ENCODE data around the gene SH2D3C.

DNA sequence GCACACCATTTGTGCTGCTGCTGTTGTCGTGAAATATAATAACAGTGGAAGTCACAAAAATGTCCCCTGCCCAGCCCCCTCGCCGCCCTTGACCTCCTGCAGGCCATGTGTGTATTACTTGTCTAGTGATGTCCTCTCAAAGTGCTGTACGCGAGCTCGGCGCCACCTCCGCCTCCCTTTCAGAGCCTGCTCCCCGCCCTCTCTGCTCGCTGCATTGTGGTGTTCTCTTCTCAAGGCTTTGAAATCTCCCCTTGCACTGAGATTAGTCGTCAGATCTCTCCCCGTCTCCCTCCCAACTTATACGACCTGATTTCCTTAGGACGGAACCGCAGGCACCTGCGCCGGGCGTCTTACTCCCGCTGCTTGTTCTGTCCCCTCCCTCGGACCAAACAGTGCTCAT is 86.4 kb downstream of the SH2D3C start:
- TF ChIP-seq, protein P1, sequence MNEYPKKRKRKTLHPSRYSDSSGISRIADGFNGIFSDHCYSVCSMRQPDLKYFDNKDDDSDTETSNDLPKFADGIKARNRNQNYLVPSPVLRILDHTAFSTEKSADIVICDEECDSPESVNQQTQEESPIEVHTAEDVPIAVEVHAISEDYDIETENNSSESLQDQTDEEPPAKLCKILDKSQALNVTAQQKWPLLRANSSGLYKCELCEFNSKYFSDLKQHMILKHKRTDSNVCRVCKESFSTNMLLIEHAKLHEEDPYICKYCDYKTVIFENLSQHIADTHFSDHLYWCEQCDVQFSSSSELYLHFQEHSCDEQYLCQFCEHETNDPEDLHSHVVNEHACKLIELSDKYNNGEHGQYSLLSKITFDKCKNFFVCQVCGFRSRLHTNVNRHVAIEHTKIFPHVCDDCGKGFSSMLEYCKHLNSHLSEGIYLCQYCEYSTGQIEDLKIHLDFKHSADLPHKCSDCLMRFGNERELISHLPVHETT (CRISPR knock-in tag; conservative IDR thresholded peaks at IDR 0.05 in 1 of 2, IDR thresholded peaks at IDR 0.05 in 1 of 2) = no peak
- TF ChIP-seq, protein P2, sequence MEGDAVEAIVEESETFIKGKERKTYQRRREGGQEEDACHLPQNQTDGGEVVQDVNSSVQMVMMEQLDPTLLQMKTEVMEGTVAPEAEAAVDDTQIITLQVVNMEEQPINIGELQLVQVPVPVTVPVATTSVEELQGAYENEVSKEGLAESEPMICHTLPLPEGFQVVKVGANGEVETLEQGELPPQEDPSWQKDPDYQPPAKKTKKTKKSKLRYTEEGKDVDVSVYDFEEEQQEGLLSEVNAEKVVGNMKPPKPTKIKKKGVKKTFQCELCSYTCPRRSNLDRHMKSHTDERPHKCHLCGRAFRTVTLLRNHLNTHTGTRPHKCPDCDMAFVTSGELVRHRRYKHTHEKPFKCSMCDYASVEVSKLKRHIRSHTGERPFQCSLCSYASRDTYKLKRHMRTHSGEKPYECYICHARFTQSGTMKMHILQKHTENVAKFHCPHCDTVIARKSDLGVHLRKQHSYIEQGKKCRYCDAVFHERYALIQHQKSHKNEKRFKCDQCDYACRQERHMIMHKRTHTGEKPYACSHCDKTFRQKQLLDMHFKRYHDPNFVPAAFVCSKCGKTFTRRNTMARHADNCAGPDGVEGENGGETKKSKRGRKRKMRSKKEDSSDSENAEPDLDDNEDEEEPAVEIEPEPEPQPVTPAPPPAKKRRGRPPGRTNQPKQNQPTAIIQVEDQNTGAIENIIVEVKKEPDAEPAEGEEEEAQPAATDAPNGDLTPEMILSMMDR (IDR thresholded peaks at IDR 0.05 in 2 of 3, conservative IDR thresholded peaks at IDR 0.05 in 1 of 3; ENCODE audit: insufficient read depth in 2 of 3, low read depth in 1 of 3, low read length in 3 of 3) = no peak
- TF ChIP-seq, protein P3, sequence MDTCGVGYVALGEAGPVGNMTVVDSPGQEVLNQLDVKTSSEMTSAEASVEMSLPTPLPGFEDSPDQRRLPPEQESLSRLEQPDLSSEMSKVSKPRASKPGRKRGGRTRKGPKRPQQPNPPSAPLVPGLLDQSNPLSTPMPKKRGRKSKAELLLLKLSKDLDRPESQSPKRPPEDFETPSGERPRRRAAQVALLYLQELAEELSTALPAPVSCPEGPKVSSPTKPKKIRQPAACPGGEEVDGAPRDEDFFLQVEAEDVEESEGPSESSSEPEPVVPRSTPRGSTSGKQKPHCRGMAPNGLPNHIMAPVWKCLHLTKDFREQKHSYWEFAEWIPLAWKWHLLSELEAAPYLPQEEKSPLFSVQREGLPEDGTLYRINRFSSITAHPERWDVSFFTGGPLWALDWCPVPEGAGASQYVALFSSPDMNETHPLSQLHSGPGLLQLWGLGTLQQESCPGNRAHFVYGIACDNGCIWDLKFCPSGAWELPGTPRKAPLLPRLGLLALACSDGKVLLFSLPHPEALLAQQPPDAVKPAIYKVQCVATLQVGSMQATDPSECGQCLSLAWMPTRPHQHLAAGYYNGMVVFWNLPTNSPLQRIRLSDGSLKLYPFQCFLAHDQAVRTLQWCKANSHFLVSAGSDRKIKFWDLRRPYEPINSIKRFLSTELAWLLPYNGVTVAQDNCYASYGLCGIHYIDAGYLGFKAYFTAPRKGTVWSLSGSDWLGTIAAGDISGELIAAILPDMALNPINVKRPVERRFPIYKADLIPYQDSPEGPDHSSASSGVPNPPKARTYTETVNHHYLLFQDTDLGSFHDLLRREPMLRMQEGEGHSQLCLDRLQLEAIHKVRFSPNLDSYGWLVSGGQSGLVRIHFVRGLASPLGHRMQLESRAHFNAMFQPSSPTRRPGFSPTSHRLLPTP (IDR thresholded peaks at IDR 0.05; ENCODE audit: borderline replicate concordance, extremely low read depth, insufficient read length) = no peak
- TF ChIP-seq ZNF23 (CRISPR knock-in tag; IDR thresholded peaks at IDR 0.05) (no peak), ZFP36 (IDR thresholded peaks at IDR 0.05; ENCODE audit: low read depth, low read length, partially characterized antibody) (no peak), NEUROD1 (IDR thresholded peaks at IDR 0.05; ENCODE audit: borderline replicate concordance, low read depth, low read length, partially characterized antibody) (no peak), EP300 (IDR thresholded peaks at IDR 0.05; ENCODE audit: low read length) (no peak), RFX5 (IDR thresholded peaks at IDR 0.05; ENCODE audit: low read depth, low read length) (no peak), FOSL1 (tag; conservative IDR thresholded peaks at IDR 0.05) (no peak), HOXB6 (CRISPR knock-in tag; IDR thresholded peaks at IDR 0.05; ENCODE audit: borderline replicate concordance) (no peak), CREM (IDR thresholded peaks at IDR 0.05; ENCODE audit: low read depth) (no peak), TCF7L2 (IDR thresholded peaks at IDR 0.05; ENCODE audit: low read depth, low read length) (no peak)
- TF ChIP-seq, protein P4, sequence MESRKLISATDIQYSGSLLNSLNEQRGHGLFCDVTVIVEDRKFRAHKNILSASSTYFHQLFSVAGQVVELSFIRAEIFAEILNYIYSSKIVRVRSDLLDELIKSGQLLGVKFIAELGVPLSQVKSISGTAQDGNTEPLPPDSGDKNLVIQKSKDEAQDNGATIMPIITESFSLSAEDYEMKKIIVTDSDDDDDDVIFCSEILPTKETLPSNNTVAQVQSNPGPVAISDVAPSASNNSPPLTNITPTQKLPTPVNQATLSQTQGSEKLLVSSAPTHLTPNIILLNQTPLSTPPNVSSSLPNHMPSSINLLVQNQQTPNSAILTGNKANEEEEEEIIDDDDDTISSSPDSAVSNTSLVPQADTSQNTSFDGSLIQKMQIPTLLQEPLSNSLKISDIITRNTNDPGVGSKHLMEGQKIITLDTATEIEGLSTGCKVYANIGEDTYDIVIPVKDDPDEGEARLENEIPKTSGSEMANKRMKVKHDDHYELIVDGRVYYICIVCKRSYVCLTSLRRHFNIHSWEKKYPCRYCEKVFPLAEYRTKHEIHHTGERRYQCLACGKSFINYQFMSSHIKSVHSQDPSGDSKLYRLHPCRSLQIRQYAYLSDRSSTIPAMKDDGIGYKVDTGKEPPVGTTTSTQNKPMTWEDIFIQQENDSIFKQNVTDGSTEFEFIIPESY (CRISPR knock-in tag; IDR thresholded peaks at IDR 0.05) = no peak

Data from K562 (cell line).